GM12874 (cell line): ENCODE measurements around the gene FAM222B.

Experiments used
- TF ChIP-seq, protein P1 (sequence below): IDR thresholded peaks from 2 replicates; pipeline ENCODE4 v1.5.1; 2011; ENCODE audit warnings: low read depth, mild to moderate bottlenecking, control low read depth, low read length, moderate library complexity; ENCODE audit not compliant: insufficient read depth

Gene FAM222B

DNA sequence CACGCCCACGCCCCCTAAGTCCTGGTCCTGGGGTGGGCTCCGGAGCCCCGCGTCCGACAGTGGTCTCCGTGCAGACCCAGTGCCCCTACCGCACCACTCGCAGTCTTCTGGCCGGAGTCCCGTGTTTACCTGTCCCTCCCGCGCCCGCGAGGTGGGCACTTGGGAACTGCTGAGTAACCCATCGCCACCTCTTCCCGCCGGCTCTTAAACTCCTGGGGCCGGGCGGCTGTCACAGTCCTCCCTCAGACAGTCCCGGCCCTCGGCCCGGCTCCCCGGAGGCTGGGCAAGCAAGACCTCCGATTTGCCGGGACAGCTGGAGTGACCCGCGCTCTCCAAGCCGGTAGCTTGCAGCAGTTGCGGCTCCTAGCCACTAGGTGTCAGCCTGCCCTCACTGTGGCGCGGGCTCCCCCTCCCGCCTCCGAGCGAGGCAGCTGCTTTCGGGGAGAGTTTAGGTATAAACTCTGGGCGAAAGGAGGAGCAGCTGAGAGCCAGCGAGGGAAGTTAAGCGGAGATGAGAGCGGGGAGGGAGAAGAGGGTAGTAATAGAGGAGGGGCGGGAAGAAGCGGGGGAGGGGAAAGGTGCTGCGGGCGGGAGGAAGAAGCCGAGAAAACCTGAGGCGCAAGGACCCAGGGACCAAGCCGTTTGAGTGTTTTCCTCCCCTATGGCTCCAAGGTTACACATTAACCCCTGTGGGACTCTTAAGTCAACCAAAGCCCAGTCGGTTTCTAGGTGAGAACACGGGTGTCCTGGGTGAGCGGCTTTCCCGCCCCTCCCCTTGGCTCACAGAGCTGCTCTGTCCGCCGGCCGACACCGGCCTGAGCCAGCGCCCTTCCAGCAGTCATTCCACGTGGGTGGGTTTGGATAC, 115.7 kb downstream of the FAM222B start:
- TF ChIP-seq, protein P1, sequence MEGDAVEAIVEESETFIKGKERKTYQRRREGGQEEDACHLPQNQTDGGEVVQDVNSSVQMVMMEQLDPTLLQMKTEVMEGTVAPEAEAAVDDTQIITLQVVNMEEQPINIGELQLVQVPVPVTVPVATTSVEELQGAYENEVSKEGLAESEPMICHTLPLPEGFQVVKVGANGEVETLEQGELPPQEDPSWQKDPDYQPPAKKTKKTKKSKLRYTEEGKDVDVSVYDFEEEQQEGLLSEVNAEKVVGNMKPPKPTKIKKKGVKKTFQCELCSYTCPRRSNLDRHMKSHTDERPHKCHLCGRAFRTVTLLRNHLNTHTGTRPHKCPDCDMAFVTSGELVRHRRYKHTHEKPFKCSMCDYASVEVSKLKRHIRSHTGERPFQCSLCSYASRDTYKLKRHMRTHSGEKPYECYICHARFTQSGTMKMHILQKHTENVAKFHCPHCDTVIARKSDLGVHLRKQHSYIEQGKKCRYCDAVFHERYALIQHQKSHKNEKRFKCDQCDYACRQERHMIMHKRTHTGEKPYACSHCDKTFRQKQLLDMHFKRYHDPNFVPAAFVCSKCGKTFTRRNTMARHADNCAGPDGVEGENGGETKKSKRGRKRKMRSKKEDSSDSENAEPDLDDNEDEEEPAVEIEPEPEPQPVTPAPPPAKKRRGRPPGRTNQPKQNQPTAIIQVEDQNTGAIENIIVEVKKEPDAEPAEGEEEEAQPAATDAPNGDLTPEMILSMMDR, result peak; percentile 99

DNA sequence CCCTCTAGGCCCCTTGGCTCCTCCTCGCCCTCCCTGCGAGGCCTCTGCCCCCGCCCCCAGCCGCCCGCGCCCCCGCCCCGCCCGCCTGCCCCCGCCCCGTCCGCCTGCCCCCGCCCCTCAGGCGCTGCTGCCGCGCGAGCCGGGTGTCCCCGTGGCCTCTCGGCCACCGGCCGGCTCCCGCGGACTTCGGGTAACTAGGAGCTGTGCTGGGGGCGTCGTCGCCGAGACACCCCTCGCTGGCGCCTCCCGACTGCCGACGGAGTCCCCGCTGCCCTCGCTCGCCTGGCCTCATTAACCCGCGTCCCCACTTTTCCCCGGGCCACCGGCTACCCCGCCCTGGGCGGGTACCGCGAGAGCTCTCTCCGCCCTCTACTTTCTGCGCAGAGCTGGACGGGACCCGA, 116.4 kb downstream of the FAM222B start, which contains the start of gene TLCD1:
TLCD1 (minus strand) TSS at position 8 of the 401 bp plus-strand sequence. CDS start 136 bp downstream, outside the sequence.
- TF ChIP-seq, protein P1, result no peak

DNA sequence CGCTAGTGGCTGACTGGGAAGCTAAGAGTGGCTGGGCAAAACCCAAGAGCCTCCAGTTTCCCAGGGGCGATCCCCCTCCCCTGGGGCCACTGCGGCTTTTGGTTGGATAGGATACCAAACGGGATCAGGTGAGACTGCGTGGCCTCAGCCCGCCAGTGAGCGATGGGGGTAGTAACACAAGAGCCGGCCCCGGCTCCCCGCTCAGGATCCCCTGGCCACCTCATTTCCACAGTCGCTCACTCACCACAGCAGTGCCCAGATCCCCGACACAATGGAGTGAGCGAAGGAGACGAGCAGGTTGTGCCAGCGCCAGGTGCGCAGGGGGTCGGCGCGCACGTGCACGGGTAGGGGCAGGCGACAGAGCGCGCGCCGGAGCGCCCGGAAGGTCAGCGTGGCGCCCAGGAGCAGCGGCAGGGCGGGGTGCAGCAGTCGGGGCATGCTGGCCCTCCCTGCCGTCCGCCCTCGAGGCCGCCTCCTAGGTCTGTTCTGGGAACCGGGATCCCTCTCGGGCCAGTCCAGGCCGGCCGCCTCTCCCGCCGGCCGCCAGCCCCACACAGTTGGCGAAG, 116.8 kb downstream of the FAM222B start:
- TF ChIP-seq, protein P1, result no peak

DNA sequence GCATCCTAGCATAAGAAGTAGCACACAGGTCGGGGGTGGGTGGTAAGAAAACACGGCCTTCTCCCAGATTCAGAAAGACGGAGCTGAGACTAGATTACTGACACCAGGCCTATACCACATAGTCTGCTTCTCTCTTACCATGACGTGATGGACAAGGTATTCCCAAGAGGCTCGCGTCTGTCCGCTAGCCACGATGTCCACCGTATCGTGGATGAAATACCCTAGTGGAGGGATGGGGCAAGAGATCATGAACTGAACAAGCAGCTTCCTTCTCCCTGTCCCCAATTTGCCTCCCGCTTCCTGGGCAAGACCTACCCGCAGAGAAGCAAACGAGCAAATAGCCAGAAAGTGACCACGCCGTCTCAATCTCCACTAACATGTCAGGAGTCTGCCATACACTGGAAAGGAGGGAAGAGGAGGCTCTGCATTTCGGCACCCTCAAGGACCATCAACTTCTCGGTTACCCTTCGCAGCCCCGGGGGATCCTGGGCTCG, 117.4 kb downstream of the FAM222B start:
- TF ChIP-seq, protein P1, result peak; percentile 7; the same call in 1 of the 2 replicates

DNA sequence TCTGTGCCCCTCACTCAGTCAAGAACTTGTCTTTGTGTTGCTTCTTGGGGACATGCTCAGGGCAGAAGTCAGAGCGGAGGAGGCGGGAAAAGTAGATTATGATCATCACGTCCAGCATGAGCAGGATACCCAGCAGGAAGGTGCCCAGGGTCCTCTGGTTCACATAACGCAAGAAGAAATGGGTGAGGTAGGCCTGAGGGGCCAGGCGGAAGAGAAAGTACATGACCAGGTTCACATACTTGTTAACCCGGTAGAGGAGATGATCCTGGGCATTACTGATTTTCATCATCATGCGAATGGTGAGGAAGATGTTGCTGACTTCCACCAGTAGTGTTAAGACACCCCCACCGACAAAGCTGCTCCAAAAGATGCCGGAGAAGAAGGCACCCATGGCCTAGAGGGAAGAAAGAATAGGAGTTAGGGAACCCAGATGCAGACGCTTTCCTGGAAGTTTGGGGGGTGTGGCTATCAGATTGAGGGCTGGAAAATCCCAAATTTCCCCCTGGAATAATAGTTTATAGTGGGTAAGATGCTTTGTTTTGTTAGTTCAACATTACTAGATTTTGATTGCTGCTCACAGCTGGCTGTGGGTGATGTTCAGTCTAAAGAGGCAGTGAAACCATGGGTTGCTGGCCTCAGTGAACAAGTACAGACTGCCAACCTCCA, 118.0 kb downstream of the FAM222B start:
- TF ChIP-seq, protein P1, result no peak

DNA sequence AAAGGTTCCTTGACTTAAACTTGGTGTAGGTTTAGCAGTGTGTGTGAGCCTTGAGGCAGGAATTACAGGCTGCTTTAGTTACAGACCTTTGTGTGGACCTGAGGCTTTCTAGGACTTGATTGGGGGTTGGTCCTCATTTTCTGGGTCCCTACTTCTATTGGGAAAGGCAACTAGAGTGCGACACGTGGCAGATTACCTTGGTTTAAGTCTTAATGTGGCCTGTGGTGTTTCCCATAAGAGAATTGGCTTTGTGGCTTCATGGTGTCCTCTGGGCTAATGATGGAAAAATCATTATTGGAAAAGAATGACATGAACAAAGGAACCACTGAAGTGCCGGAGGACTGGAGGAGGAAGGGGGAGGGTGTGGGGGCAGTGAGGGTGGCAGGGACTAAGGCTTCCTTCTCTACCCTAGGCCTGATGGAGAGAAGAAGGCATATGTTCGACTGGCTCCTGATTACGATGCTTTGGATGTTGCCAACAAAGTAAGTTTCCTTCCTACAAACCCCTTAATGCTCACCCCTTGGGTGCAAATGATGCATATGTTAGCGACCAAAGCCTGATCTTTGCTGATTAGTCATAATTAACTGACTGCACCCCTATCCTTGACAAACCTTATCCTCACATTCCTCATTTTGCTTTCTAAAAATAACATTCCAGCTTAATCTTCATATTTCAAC, 119.3 kb downstream of the FAM222B start:
- TF ChIP-seq, protein P1, result no peak
